HepG2 (cell line): ENCODE results near the gene TMEM114. TPM values are rescaled to one million over a fixed set of nuclear protein-coding genes. Genes with fewer than 3 reads are reported as not detected.

Experiments
- CEBPG ChIP-seq: IDR thresholded peaks from 2 replicates; pipeline ENCODE4 v1.6.1; 2016
- CHD4 ChIP-seq: fragments of 200-600 bp; sonication (generic); IDR thresholded peaks from 2 replicates; pipeline ENCODE4 v1.7.0; 2017; ENCODE audit warnings: mild to moderate bottlenecking, low read length, borderline replicate concordance
- FOXP4 ChIP-seq: sonication (generic); formaldehyde crosslinking; IDR thresholded peaks from 2 replicates; pipeline ENCODE4 v1.4.0; 2020; ENCODE audit warnings: missing genetic modification reagents
- ISL2 ChIP-seq: sonication (generic); formaldehyde crosslinking; IDR thresholded peaks from 2 replicates; pipeline ENCODE4 v1.5.0; 2020; ENCODE audit warnings: missing genetic modification reagents
- KDM5B ChIP-seq: sonication (generic); formaldehyde crosslinking; IDR thresholded peaks from 2 replicates; pipeline ENCODE4 v1.4.0; 2020; ENCODE audit warnings: missing genetic modification reagents, mild to moderate bottlenecking, borderline replicate concordance
- MXD1 ChIP-seq: sonication (generic); formaldehyde crosslinking; IDR thresholded peaks from 2 replicates; pipeline ENCODE4 v1.4.0; 2020; ENCODE audit warnings: mild to moderate bottlenecking, missing genetic modification reagents
- MXI1 ChIP-seq: IDR thresholded peaks from 3 replicates; pipeline ENCODE4 v1.6.1; 2012; ENCODE audit warnings: low read depth, low read length, inconsistent platforms, borderline replicate concordance
- SALL1 ChIP-seq: sonication (generic); formaldehyde crosslinking; IDR thresholded peaks from 2 replicates; pipeline ENCODE4 v1.8.0; 2022; ENCODE audit warnings: mild to moderate bottlenecking, missing genetic modification reagents
- SKI ChIP-seq: fragments of 450-650 bp; IDR thresholded peaks from one replicate; pipeline ENCODE4 v1.6.1; 2018; ENCODE audit warnings: mild to moderate bottlenecking; ENCODE audit not compliant: partially characterized antibody
- SKIL ChIP-seq: sonication (generic); formaldehyde crosslinking; IDR thresholded peaks from 2 replicates; pipeline ENCODE4 v1.8.0; 2022; ENCODE audit warnings: missing genetic modification reagents, mild to moderate bottlenecking, moderate library complexity, borderline replicate concordance
- YEATS4 ChIP-seq: sonication (generic); formaldehyde crosslinking; IDR thresholded peaks from 2 replicates; pipeline ENCODE4 v1.4.0; 2020; ENCODE audit warnings: missing genetic modification reagents, borderline replicate concordance
- ZBTB42 ChIP-seq: sonication (generic); formaldehyde crosslinking; IDR thresholded peaks from 2 replicates; pipeline ENCODE4 v1.5.0; 2020; ENCODE audit warnings: mild to moderate bottlenecking, missing genetic modification reagents
- ZMYM2 ChIP-seq: sonication (generic); formaldehyde crosslinking; IDR thresholded peaks from 2 replicates; pipeline ENCODE4 v1.8.0; 2022; ENCODE audit warnings: mild to moderate bottlenecking, missing genetic modification reagents
- ZNF557 ChIP-seq: sonication (generic); formaldehyde crosslinking; IDR thresholded peaks from 2 replicates; pipeline ENCODE4 v1.4.0; 2020; ENCODE audit warnings: missing genetic modification reagents
- ZZZ3 ChIP-seq: sonication (generic); formaldehyde crosslinking; IDR thresholded peaks from 2 replicates; pipeline ENCODE4 v1.4.0; 2020; ENCODE audit warnings: missing genetic modification reagents, mild to moderate bottlenecking, borderline replicate concordance
- polyA plus RNA-seq, 8 experiments: library from polyadenylated mRNA; depleted of rRNA in 3 of 8; stranded (reverse) in 7 of 8; unstranded in 1 of 8; fragments of >200 nt; fragmentation: Illumina TruSeq in 4 of 8; extraction: Trizol in 4 of 8; gene quantifications; 2 replicates each; pipeline versions ENCODE4 v1.2.1 to v1.2.3, GENCODE V29; 2011 to 2016; ENCODE audit warnings: low read depth in 4 of 8, missing spikeins in 1 of 8, mixed read lengths in 1 of 8; ENCODE audit not compliant: insufficient read depth in 1 of 8
- total RNA-seq, 5 experiments: library from RNA; depleted of rRNA; stranded (reverse); fragments of >200 nt; fragmentation: Illumina TruSeq; extraction: Trizol; gene quantifications; 2 replicates each; pipeline ENCODE4 v1.2.3, GENCODE V29; 2016; ENCODE audit warnings: low read depth in 1 of 5
- TF ChIP-seq, protein P1 (sequence below): sonication (generic); formaldehyde crosslinking; IDR thresholded peaks from 2 replicates; pipeline ENCODE4 v1.4.0; 2020; ENCODE audit warnings: low read depth, mild to moderate bottlenecking, missing genetic modification reagents
- TF ChIP-seq, protein P2 (sequence below): IDR thresholded peaks from 2 replicates; pipeline ENCODE4 v1.6.1; 2016
- TF ChIP-seq, protein P3 (sequence below): sonication (generic); formaldehyde crosslinking; IDR thresholded peaks from 2 replicates; pipeline ENCODE4 v1.5.0; 2020; ENCODE audit warnings: mild to moderate bottlenecking, missing genetic modification reagents, borderline replicate concordance
- TF ChIP-seq, protein P4 (sequence below): sonication (generic); formaldehyde crosslinking; IDR thresholded peaks from 2 replicates; pipeline ENCODE4 v1.4.0; 2020; ENCODE audit warnings: mild to moderate bottlenecking, missing genetic modification reagents

The TMEM114 gene
- total and polyA plus RNA-seq, 2 of the 13 experiments (the other 11 are each of a cell fraction or from before 2014, with no cell fraction given), result not detected

DNA sequence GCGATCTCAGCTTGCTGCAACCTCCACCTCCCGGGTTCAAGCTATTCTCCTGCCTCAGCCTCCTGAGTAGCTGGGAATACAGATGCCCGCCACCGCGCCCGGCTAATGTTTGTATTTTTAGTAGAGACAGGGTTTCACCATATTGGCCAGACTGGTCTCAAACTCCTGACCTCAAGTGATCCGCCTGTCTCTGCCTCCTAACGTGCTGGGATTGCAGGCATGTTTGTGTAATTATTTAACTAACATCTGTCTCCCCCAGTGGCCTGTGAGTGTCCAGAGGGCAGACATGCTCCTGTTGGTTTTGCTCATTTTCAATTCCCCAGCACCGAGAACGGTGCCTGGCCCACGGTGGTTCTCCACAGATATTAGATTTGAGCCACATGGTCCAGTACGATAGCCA, 19.9 kb downstream of the TMEM114 start (continued):
- TF ChIP-seq SKI (peak; percentile 50), ZNF557 (CRISPR knock-in tag) (peak; percentile 19; the same call in 1 of the 2 replicates), CHD4 (0 out of 2 replicates have a peak, but pooled peaks have one; percentile 40), SKIL (0 out of 2 replicates have a peak, but pooled peaks have one; percentile 21), ZBTB42 (CRISPR knock-in tag) (peak; percentile 58; the same call in 1 of the 2 replicates), YEATS4 (CRISPR knock-in tag) (0 out of 2 replicates have a peak, but pooled peaks have one; percentile 8), CEBPG (CRISPR knock-in tag) (peak; percentile 33; the same call in 1 of the 2 replicates), SALL1 (CRISPR knock-in tag) (peak; percentile 41; the same call in 1 of the 2 replicates), MXD1 (CRISPR knock-in tag) (0 out of 2 replicates have a peak, but pooled peaks have one; percentile 61), KDM5B (CRISPR knock-in tag) (0 out of 2 replicates have a peak, but pooled peaks have one; percentile 23), ISL2 (peak; percentile 11; the same call in 1 of the 2 replicates), ZMYM2 (CRISPR knock-in tag) (peak; percentile 57; the same call in 1 of the 2 replicates), MXI1 (0 out of 3 replicates have a peak, but pooled peaks have one; percentile 2), FOXP4 (CRISPR knock-in tag) (peak; percentile 70), ZZZ3 (CRISPR knock-in tag) (0 out of 2 replicates have a peak, but pooled peaks have one; percentile 21)
- TF ChIP-seq, protein P1, sequence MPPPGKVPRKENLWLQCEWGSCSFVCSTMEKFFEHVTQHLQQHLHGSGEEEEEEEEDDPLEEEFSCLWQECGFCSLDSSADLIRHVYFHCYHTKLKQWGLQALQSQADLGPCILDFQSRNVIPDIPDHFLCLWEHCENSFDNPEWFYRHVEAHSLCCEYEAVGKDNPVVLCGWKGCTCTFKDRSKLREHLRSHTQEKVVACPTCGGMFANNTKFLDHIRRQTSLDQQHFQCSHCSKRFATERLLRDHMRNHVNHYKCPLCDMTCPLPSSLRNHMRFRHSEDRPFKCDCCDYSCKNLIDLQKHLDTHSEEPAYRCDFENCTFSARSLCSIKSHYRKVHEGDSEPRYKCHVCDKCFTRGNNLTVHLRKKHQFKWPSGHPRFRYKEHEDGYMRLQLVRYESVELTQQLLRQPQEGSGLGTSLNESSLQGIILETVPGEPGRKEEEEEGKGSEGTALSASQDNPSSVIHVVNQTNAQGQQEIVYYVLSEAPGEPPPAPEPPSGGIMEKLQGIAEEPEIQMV, result 0 out of 2 replicates have a peak, but pooled peaks have one; percentile 38
- TF ChIP-seq, protein P2, sequence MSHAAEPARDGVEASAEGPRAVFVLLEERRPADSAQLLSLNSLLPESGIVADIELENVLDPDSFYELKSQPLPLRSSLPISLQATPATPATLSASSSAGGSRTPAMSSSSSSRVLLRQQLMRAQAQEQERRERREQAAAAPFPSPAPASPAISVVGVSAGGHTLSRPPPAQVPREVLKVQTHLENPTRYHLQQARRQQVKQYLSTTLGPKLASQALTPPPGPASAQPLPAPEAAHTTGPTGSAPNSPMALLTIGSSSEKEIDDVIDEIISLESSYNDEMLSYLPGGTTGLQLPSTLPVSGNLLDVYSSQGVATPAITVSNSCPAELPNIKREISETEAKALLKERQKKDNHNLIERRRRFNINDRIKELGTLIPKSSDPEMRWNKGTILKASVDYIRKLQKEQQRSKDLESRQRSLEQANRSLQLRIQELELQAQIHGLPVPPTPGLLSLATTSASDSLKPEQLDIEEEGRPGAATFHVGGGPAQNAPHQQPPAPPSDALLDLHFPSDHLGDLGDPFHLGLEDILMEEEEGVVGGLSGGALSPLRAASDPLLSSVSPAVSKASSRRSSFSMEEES, result peak; percentile 29; the same call in 1 of the 2 replicates
- TF ChIP-seq, protein P3, sequence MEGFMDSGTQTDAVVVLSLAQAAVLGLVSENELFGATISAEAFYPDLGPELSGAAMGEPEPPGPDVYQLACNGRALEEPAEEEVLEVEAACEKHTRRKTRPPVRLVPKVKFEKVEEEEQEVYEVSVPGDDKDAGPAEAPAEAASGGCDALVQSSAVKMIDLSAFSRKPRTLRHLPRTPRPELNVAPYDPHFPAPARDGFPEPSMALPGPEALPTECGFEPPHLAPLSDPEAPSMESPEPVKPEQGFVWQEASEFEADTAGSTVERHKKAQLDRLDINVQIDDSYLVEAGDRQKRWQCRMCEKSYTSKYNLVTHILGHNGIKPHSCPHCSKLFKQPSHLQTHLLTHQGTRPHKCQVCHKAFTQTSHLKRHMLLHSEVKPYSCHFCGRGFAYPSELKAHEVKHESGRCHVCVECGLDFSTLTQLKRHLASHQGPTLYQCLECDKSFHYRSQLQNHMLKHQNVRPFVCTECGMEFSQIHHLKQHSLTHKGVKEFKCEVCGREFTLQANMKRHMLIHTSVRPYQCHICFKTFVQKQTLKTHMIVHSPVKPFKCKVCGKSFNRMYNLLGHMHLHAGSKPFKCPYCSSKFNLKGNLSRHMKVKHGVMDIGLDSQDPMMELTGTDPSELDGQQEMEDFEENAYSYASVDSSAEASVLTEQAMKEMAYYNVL (CRISPR knock-in tag), result 0 out of 2 replicates have a peak, but pooled peaks have one; percentile 20
- TF ChIP-seq, protein P4, sequence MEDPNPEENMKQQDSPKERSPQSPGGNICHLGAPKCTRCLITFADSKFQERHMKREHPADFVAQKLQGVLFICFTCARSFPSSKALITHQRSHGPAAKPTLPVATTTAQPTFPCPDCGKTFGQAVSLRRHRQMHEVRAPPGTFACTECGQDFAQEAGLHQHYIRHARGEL (CRISPR knock-in tag), result 0 out of 2 replicates have a peak, but pooled peaks have one; percentile 25
